Epithelial cell of esophagus (primary cell): ENCODE results near the gene TMEM175.
"Not testable (repeated sequence)": the region's sequence is repeated elsewhere in the genome, so short reads cannot be mapped to it uniquely, and the experiment has no call there.

Experiments
- DNase-seq: peaks from one replicate; pipeline ENCODE4 v3.0.0; 2010; ENCODE audit warnings: low read depth
- H3K4me3 ChIP-seq: 2 replicates; pipeline ENCODE4 v1.5.1; 2011; ENCODE audit warnings: mild to moderate bottlenecking, low read length, control low read depth
- TF ChIP-seq, protein P1 (sequence below): IDR thresholded peaks from 2 replicates; pipeline ENCODE4 v1.5.1; 2011; ENCODE audit warnings: low read depth, mild to moderate bottlenecking, low read length, control low read depth, inconsistent platforms; ENCODE audit not compliant: insufficient read depth; ENCODE audit errors: missing control alignments

The TMEM175 gene

GRCh38 chr4:973431-974397, 41.5 kb downstream of the TMEM175 start, which contains the start of gene DGKQ:
Gene DGKQ (minus strand): TSS chr4:973569. CDS start chr4:973482, 87 bp downstream.
- DNase-seq, result peak; percentile 85
- TF ChIP-seq, protein P1, sequence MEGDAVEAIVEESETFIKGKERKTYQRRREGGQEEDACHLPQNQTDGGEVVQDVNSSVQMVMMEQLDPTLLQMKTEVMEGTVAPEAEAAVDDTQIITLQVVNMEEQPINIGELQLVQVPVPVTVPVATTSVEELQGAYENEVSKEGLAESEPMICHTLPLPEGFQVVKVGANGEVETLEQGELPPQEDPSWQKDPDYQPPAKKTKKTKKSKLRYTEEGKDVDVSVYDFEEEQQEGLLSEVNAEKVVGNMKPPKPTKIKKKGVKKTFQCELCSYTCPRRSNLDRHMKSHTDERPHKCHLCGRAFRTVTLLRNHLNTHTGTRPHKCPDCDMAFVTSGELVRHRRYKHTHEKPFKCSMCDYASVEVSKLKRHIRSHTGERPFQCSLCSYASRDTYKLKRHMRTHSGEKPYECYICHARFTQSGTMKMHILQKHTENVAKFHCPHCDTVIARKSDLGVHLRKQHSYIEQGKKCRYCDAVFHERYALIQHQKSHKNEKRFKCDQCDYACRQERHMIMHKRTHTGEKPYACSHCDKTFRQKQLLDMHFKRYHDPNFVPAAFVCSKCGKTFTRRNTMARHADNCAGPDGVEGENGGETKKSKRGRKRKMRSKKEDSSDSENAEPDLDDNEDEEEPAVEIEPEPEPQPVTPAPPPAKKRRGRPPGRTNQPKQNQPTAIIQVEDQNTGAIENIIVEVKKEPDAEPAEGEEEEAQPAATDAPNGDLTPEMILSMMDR, result no peak
- peak within 1 kb of the TSS; percentile 60 for H3K4me3 ChIP-seq

DNA sequence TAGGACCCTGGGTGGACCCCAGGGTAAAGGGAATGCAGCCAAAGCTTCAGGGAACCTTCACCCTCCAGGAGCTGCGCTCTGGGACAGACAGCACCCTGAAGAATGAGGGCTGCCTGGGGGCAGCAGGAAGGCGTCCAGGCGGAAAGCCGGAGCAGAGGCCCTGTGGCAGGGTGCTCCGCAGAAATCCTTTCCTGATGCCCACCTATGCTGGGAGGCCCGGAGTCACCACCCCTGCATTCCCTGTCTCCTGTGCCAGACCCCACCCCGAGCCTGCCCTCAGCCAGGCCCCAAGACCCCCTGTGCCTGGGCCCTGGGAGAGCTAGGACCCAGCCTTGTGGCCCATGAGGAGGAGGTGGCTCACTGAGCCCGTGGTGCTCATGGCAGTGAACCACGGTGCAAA, 42.4 kb downstream of the TMEM175 start:
- TF ChIP-seq, protein P1, result no peak
- H3K4me3 ChIP-seq, result no peak overlapping the region
- DNase-seq, result no peak

GRCh38 chr4:976016-976415, 43.8 kb downstream of the TMEM175 start:
- not testable (repeated sequence) for H3K4me3 ChIP-seq, DNase-seq

DNA sequence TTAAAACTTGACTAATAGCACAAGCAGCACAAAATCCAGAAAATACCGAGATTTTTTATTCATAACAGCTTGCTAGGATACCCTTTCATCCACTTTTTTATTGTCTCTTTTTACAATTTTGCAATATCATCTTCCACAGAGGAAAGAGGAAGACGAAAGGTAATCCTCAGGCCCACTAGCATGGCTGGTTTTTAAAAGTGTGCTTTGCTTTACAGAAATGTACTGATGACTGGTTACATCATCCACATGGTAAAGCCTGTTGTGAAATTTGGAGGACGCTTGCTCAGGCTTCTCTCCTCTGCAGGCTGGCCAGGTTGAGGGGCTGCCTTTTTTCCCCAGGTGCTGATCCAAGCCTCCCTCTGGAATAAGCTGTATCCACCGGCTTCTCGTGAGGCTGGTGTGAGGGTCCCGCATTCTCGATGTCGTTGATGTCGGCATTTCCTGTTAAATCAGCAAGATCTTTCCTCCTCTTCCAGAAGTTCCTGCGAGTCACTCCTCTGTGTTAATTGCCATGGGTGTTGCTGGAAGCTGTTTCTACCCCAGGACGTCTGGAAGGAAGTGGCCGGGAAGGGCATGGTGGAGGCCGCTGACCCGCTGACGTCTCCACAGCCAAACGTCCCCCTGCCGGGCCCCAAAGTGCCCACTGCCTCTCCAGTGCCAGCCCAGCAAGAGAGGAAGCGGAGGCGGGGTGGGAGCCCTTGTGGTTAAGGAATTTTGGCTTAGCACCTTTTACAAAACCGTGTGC, 46.9 kb downstream of the TMEM175 start:
- TF ChIP-seq, protein P1, result no peak
- H3K4me3 ChIP-seq, result no peak overlapping the region
- DNase-seq, result peak; percentile 79

DNA sequence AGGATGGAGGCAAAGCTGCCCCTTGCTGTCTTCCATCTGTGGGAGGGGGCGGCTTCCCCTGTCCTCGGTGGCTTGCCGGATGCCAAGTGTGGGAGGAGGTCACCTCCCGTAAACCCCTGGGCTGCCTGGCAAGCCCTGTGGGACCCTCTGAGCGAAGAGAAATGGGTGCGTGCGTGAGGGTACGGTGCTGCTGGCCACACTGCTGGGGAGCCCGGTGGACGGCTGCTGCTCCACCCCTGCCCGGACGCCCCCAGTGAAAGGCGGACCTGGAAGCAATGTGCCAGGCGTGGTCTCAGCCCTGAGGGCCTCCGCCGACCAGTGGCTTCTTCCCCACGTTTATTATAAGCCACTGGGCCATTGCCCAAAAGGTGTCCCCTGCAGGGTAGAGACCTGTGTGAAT, 50.0 kb downstream of the TMEM175 start:
- TF ChIP-seq, protein P1, result no peak

GRCh38 chr4:982814-983213, 50.6 kb downstream of the TMEM175 start:
- TF ChIP-seq, protein P1, result no peak
- no peak overlapping the region for H3K4me3 ChIP-seq

More for the DNA sequence above, 50.0 kb downstream of the TMEM175 start:
- H3K4me3 ChIP-seq, result no peak overlapping the region
- DNase-seq, result no peak

More at GRCh38 chr4:982814-983213, 50.6 kb downstream of the TMEM175 start:
- DNase-seq, result no peak
